ENCODE measurements around the gene CABCOCO1.
A peak's percentile ranks its signal among the peaks of the same experiment; 100 is the strongest.
"Not testable (repeated sequence)": the region's sequence is repeated elsewhere in the genome, so short reads cannot be mapped to it uniquely, and the experiment has no call there.

Gene CABCOCO1

GRCh38 chr10:61688551-61689308 is 26.0 kb downstream of the CABCOCO1 start:
- no peaks in the 10 kb centered on the region for H3K9me3 ChIP-seq (replicated peaks; ENCODE audit: low read length)
- no peaks in the 10 kb centered on the region for H3K36me3 ChIP-seq (ENCODE audit: insufficient read depth, low read length)
- no peak overlapping the region for H3K4me2 ChIP-seq (ENCODE audit: low read length)
- no peak overlapping the region for H3K9ac ChIP-seq (ENCODE audit: low read depth, low read length)
- no peaks in the 10 kb centered on the region for H3K4me1 ChIP-seq (ENCODE audit: control insufficient read depth, insufficient read depth, low read length)
- no peak overlapping the region for H3K4me3 ChIP-seq (ENCODE audit: low read length)
- no peaks in the 10 kb centered on the region for H3K27me3 ChIP-seq (ENCODE audit: control insufficient read depth, insufficient read depth, low read length)

- H3K9me3 ChIP-seq (replicated peaks; ENCODE audit: low read length); H3K9ac ChIP-seq (ENCODE audit: low read depth, low read length); H3K4me3 ChIP-seq (ENCODE audit: low read length); H3K36me3 ChIP-seq (ENCODE audit: insufficient read depth, low read length); H3K4me2 ChIP-seq (ENCODE audit: low read length); H3K4me1 ChIP-seq (ENCODE audit: control insufficient read depth, insufficient read depth, low read length); H3K27me3 ChIP-seq (ENCODE audit: control insufficient read depth, insufficient read depth, low read length): not testable (repeated sequence)
These were observed 28.9 kb downstream of the CABCOCO1 start for GRCh38 chr10:61691667-61692066.

- Histone ChIP-seq H3K4me3 (ENCODE audit: low read length) (no peak overlapping the region), H3K4me2 (ENCODE audit: low read length) (no peak overlapping the region), H3K27me3 (ENCODE audit: control insufficient read depth, insufficient read depth, low read length) (no peaks in the 10 kb centered on the region), H3K4me1 (ENCODE audit: control insufficient read depth, insufficient read depth, low read length) (no peaks in the 10 kb centered on the region), H3K9me3 (replicated peaks; ENCODE audit: low read length) (no peaks in the 10 kb centered on the region), H3K36me3 (ENCODE audit: insufficient read depth, low read length) (no peaks in the 10 kb centered on the region), H3K9ac (ENCODE audit: low read depth, low read length) (no peak overlapping the region)
These were observed 29.8 kb downstream of the CABCOCO1 start for GRCh38 chr10:61692447-61693010.

- no peak overlapping the region for H3K4me3 ChIP-seq (ENCODE audit: low read length)
- H3K36me3 ChIP-seq (ENCODE audit: insufficient read depth, low read length): no peaks in the 10 kb centered on the region
- peaks cover 9% of the 10 kb centered on the region for H3K4me1 ChIP-seq (ENCODE audit: control insufficient read depth, insufficient read depth, low read length)
- no peak overlapping the region for H3K9ac ChIP-seq (ENCODE audit: low read depth, low read length)
- H3K9me3 ChIP-seq (replicated peaks; ENCODE audit: low read length): no peaks in the 10 kb centered on the region
- H3K4me2 ChIP-seq (ENCODE audit: low read length): no peak overlapping the region
- no peaks in the 10 kb centered on the region for H3K27me3 ChIP-seq (ENCODE audit: control insufficient read depth, insufficient read depth, low read length)
These were observed 36.4 kb downstream of the CABCOCO1 start for GRCh38 chr10:61698968-61699655.

GRCh38 chr10:61701055-61701705 is 38.5 kb downstream of the CABCOCO1 start:
- peaks cover 14% of the 10 kb centered on the region for H3K4me1 ChIP-seq (ENCODE audit: control insufficient read depth, insufficient read depth, low read length)
- H3K36me3 ChIP-seq (ENCODE audit: insufficient read depth, low read length): no peaks in the 10 kb centered on the region
- H3K9ac ChIP-seq (ENCODE audit: low read depth, low read length): no peak overlapping the region
- no peaks in the 10 kb centered on the region for H3K27me3 ChIP-seq (ENCODE audit: control insufficient read depth, insufficient read depth, low read length)
- peak overlapping the region; percentile 9 for H3K4me2 ChIP-seq (ENCODE audit: low read length)
- no peaks in the 10 kb centered on the region for H3K9me3 ChIP-seq (replicated peaks; ENCODE audit: low read length)
- H3K4me3 ChIP-seq (ENCODE audit: low read length): no peak overlapping the region

GRCh38 chr10:61701706-61702105 is 39.0 kb downstream of the CABCOCO1 start:
- H3K4me3 ChIP-seq (ENCODE audit: low read length): no peak overlapping the region
- no peak overlapping the region for H3K9ac ChIP-seq (ENCODE audit: low read depth, low read length)
- no peaks in the 10 kb centered on the region for H3K9me3 ChIP-seq (replicated peaks; ENCODE audit: low read length)
- H3K4me2 ChIP-seq (ENCODE audit: low read length): peak overlapping the region; percentile 9
- H3K4me1 ChIP-seq (ENCODE audit: control insufficient read depth, insufficient read depth, low read length): peaks cover 14% of the 10 kb centered on the region
- H3K27me3 ChIP-seq (ENCODE audit: control insufficient read depth, insufficient read depth, low read length): no peaks in the 10 kb centered on the region
- H3K36me3 ChIP-seq (ENCODE audit: insufficient read depth, low read length): no peaks in the 10 kb centered on the region

GRCh38 chr10:61702584-61702983 is 39.9 kb downstream of the CABCOCO1 start:
- H3K27me3 ChIP-seq (ENCODE audit: control insufficient read depth, insufficient read depth, low read length): no peaks in the 10 kb centered on the region
- H3K9ac ChIP-seq (ENCODE audit: low read depth, low read length): no peak overlapping the region
- H3K36me3 ChIP-seq (ENCODE audit: insufficient read depth, low read length): no peaks in the 10 kb centered on the region
- H3K4me3 ChIP-seq (ENCODE audit: low read length): no peak overlapping the region
- H3K4me1 ChIP-seq (ENCODE audit: control insufficient read depth, insufficient read depth, low read length): peaks cover 14% of the 10 kb centered on the region
- no peak overlapping the region for H3K4me2 ChIP-seq (ENCODE audit: low read length)
- no peaks in the 10 kb centered on the region for H3K9me3 ChIP-seq (replicated peaks; ENCODE audit: low read length)

GRCh38 chr10:61705022-61705613 is 42.4 kb downstream of the CABCOCO1 start:
- Histone ChIP-seq H3K4me3 (ENCODE audit: low read length) (no peak overlapping the region), H3K9ac (ENCODE audit: low read depth, low read length) (no peak overlapping the region)

GRCh38 chr10:61708846-61709245 is 46.1 kb downstream of the CABCOCO1 start:
- H3K4me3 ChIP-seq (ENCODE audit: low read length): no peak overlapping the region
- H3K4me1 ChIP-seq (ENCODE audit: control insufficient read depth, insufficient read depth, low read length): peaks cover 5% of the 10 kb centered on the region
- no peaks in the 10 kb centered on the region for H3K27me3 ChIP-seq (ENCODE audit: control insufficient read depth, insufficient read depth, low read length)

More at GRCh38 chr10:61705022-61705613, 42.4 kb downstream of the CABCOCO1 start:
- Histone ChIP-seq H3K4me2 (ENCODE audit: low read length) (no peak overlapping the region), H3K27me3 (ENCODE audit: control insufficient read depth, insufficient read depth, low read length) (no peaks in the 10 kb centered on the region), H3K36me3 (ENCODE audit: insufficient read depth, low read length) (no peaks in the 10 kb centered on the region), H3K4me1 (ENCODE audit: control insufficient read depth, insufficient read depth, low read length) (peaks cover 14% of the 10 kb centered on the region), H3K9me3 (replicated peaks; ENCODE audit: low read length) (no peaks in the 10 kb centered on the region)

GRCh38 chr10:61712105-61712504 is 49.4 kb downstream of the CABCOCO1 start:
- H3K9ac ChIP-seq (ENCODE audit: low read depth, low read length); H3K4me2 ChIP-seq (ENCODE audit: low read length); H3K4me1 ChIP-seq (ENCODE audit: control insufficient read depth, insufficient read depth, low read length); H3K36me3 ChIP-seq (ENCODE audit: insufficient read depth, low read length); H3K9me3 ChIP-seq (replicated peaks; ENCODE audit: low read length); H3K4me3 ChIP-seq (ENCODE audit: low read length); H3K27me3 ChIP-seq (ENCODE audit: control insufficient read depth, insufficient read depth, low read length): not testable (repeated sequence)

More at GRCh38 chr10:61708846-61709245, 46.1 kb downstream of the CABCOCO1 start:
- Histone ChIP-seq H3K9me3 (replicated peaks; ENCODE audit: low read length) (no peaks in the 10 kb centered on the region), H3K36me3 (ENCODE audit: insufficient read depth, low read length) (no peaks in the 10 kb centered on the region), H3K9ac (ENCODE audit: low read depth, low read length) (no peak overlapping the region), H3K4me2 (ENCODE audit: low read length) (no peak overlapping the region)

- H3K4me1 ChIP-seq (ENCODE audit: control insufficient read depth, insufficient read depth, low read length); H3K4me3 ChIP-seq (ENCODE audit: low read length); H3K36me3 ChIP-seq (ENCODE audit: insufficient read depth, low read length); H3K9me3 ChIP-seq (replicated peaks; ENCODE audit: low read length); H3K9ac ChIP-seq (ENCODE audit: low read depth, low read length); H3K27me3 ChIP-seq (ENCODE audit: control insufficient read depth, insufficient read depth, low read length); H3K4me2 ChIP-seq (ENCODE audit: low read length): not testable (repeated sequence)
These were observed 56.7 kb downstream of the CABCOCO1 start for GRCh38 chr10:61719475-61719874.

Measured in skeletal muscle satellite cell (primary cell).